ENCODE measurements around the gene SLMAP. TPM values are rescaled to one million over a fixed set of nuclear protein-coding genes. Genes with fewer than 3 reads are reported as not detected.

Gene SLMAP
- total RNA-seq, 1 experiment from 2014 or later, result 27.8 TPM

DNA sequence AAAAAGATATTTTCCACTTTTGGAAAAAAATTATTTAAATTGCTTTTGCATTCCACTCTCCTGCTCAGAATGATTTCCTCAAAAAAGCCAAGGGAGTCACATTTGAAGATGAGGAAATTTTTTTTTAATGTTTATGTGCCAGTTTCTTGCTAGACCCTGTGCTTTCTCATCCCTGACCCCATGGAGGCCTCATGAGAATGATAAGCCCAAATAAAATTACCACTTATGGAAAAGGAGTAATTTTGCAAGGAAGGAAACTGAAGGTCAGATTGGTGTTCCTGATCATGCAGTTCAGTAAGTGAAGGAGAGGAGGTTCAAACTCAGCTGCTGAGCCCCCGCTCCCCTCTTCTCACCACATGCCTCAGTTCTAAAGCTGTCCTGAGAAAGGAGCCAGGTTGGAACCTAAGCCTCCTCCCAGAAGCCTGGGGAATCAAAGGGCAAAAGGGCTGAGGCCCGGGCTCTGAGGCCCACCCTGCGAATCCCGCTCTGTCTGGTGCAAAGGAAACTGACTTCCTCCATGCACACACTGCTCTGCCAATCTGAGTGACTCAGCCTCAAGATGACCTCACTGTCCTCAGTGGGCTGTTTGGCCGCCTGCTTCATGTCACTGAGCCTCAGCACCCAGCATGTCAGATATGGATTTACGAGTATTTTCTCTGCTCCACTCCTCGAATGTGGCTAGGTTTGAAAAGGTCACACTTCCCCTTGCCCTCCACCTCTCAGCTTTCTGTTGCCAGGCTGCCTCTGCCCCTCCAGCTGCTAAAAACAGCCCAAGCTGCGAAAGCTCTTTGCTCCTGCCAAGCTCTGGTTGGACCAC is 195.2 kb downstream of the SLMAP start:
- Histone ChIP-seq H3K27me3 (no peaks in the 10 kb centered on the region), H3K4me1 (peaks cover 26% of the 10 kb centered on the region), H3K27ac (peak overlapping the region; percentile 74), H3K4me3 (no peak overlapping the region), H3K9me3 (replicated peaks) (no peaks in the 10 kb centered on the region), H3K36me3 (no peaks in the 10 kb centered on the region)
- peak; percentile 61 to 70 for DNase-seq

GRCh38 chr3:57952208-57952631 is 196.1 kb downstream of the SLMAP start:
- H3K4me1 ChIP-seq, result peaks cover 26% of the 10 kb centered on the region

GRCh38 chr3:57952651-57953050 is 196.5 kb downstream of the SLMAP start:
- DNase-seq, result no peak
- Histone ChIP-seq H3K27ac (peak overlapping the region; percentile 74), H3K4me1 (peaks cover 26% of the 10 kb centered on the region), H3K4me3 (no peak overlapping the region), H3K27me3 (no peaks in the 10 kb centered on the region), H3K9me3 (replicated peaks) (no peaks in the 10 kb centered on the region), H3K36me3 (no peaks in the 10 kb centered on the region)

More at GRCh38 chr3:57952208-57952631, 196.1 kb downstream of the SLMAP start:
- peak; percentile 59 to 60 for DNase-seq
- H3K27ac ChIP-seq, result peak overlapping the region; percentile 74
- H3K36me3 ChIP-seq, result no peaks in the 10 kb centered on the region
- H3K27me3 ChIP-seq, result no peaks in the 10 kb centered on the region
- no peaks in the 10 kb centered on the region for H3K9me3 ChIP-seq (replicated peaks)
- H3K4me3 ChIP-seq, result no peak overlapping the region

DNA sequence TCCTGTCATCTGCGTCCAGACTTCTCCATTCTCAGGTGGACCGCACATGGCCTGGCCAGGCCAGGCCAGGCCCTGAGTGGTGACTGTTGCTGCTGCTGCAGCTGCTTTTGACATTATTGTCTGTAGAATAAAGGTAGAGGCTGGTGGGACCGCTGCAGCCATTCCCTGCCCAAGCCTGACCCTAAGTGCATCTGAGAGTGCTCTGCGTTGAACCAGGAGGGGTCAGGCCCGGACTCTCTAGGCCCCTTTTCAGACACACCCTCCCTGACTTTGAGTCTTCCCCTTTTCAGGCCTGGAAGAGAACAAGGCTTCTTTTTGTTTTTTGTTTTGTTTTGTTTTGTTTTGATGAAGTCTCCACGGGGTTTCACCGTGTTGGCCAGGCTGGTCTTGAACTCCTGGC is 197.5 kb downstream of the SLMAP start:
- Histone ChIP-seq H3K9me3 (replicated peaks) (no peaks in the 10 kb centered on the region), H3K4me3 (no peak overlapping the region), H3K27me3 (no peaks in the 10 kb centered on the region), H3K27ac (no peak overlapping the region), H3K36me3 (no peaks in the 10 kb centered on the region), H3K4me1 (peaks cover 22% of the 10 kb centered on the region)
- no peak for DNase-seq

- Histone ChIP-seq H3K36me3 (no peaks in the 10 kb centered on the region), H3K27me3 (no peaks in the 10 kb centered on the region), H3K4me1 (peaks cover 15% of the 10 kb centered on the region), H3K4me3 (no peak overlapping the region), H3K27ac (no peak overlapping the region), H3K9me3 (replicated peaks) (no peaks in the 10 kb centered on the region)
- DNase-seq, result no peak
These were observed 200.2 kb downstream of the SLMAP start for GRCh38 chr3:57956119-57956832.

DNA sequence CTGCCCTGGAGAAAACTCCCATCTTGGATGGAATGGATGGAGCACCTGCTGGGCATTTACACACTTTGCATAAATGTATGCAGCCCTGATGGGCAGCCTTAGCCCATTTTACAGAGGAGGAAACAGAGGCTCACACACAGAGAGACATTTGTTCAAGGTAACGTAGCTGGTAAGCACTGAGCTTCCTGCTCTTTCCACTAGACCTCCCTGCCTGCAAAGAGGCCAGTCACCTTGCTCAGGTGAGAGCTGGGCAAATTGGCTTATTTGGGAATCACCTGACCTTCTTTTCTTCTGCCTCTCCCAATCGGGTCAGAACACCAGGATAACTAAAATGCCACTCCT is 200.7 kb downstream of the SLMAP start:
- H3K9me3 ChIP-seq (replicated peaks), result no peaks in the 10 kb centered on the region
- H3K4me1 ChIP-seq, result peaks cover 11% of the 10 kb centered on the region
- no peaks in the 10 kb centered on the region for H3K27me3 ChIP-seq
- no peak for DNase-seq
- no peaks in the 10 kb centered on the region for H3K36me3 ChIP-seq
- no peak overlapping the region for H3K4me3 ChIP-seq
- no peak overlapping the region for H3K27ac ChIP-seq

DNA sequence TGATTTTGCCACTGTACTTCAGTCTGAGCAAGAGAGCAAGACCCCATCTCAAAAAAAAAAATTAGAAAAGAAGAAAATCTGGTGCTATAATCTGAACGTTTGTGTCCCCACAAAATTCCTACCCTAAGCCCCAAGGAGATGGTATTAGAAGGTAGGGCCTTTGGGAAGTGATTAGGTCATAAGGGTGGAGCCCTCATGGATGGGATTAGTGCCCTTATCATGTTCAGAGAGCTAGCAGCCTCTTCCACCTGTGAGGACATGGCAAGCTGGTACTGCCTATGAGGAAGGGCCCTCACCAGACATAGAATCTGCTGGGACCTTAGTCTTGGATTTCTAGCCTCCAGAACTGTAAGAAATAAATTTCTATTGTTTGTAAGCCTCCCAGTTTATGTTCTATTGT is 201.7 kb downstream of the SLMAP start:
- Histone ChIP-seq H3K4me1 (0 out of 2 replicates have a peak, but pooled peaks cover 3% of the 10 kb centered on the region), H3K9me3 (replicated peaks) (no peaks in the 10 kb centered on the region), H3K27me3 (no peaks in the 10 kb centered on the region), H3K4me3 (no peak overlapping the region), H3K36me3 (no peaks in the 10 kb centered on the region), H3K27ac (no peak overlapping the region)
- DNase-seq, result no peak

- Histone ChIP-seq H3K9me3 (replicated peaks) (no peaks in the 10 kb centered on the region), H3K27ac (peak overlapping the region; percentile 25), H3K36me3 (no peaks in the 10 kb centered on the region), H3K4me1 (0 out of 2 replicates have a peak, but pooled peaks cover 3% of the 10 kb centered on the region), H3K4me3 (no peak overlapping the region), H3K27me3 (no peaks in the 10 kb centered on the region)
- peak; percentile 27 to 37 for DNase-seq
These were observed 202.7 kb downstream of the SLMAP start for GRCh38 chr3:57958642-57959422.

GRCh38 chr3:57959423-57960173 is 203.5 kb downstream of the SLMAP start:
- H3K36me3 ChIP-seq, result no peaks in the 10 kb centered on the region
- peak overlapping the region; percentile 25 for H3K27ac ChIP-seq
- no peaks in the 10 kb centered on the region for H3K27me3 ChIP-seq
- H3K9me3 ChIP-seq (replicated peaks), result no peaks in the 10 kb centered on the region
- DNase-seq, result no peak
- 0 out of 2 replicates have a peak, but pooled peaks cover 3% of the 10 kb centered on the region for H3K4me1 ChIP-seq
- H3K4me3 ChIP-seq, result no peak overlapping the region

DNA sequence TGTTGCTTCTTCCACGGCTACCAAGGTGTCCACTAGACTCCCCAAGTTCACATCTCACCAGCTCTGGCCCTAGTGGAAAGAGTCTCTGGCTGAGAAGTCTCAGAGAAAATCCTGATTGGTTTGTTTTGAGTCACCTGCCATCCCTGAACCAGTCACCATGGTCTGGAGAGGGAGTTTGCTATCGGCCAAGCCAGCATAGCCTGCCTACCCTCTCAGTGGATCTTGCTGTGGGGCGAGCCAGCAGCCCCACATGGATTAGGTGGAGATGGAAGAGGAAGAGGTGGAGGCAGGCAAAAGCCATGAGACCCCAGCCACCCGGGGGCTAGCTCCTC is 204.0 kb downstream of the SLMAP start:
- H3K9me3 ChIP-seq (replicated peaks), result no peaks in the 10 kb centered on the region
- H3K4me1 ChIP-seq, result 0 out of 2 replicates have a peak, but pooled peaks cover 3% of the 10 kb centered on the region
- H3K4me3 ChIP-seq, result no peak overlapping the region
- no peaks in the 10 kb centered on the region for H3K36me3 ChIP-seq
- no peak for DNase-seq
- no peaks in the 10 kb centered on the region for H3K27me3 ChIP-seq
- no peak overlapping the region for H3K27ac ChIP-seq

GRCh38 chr3:57961177-57961827 is 205.2 kb downstream of the SLMAP start:
- no peaks in the 10 kb centered on the region for H3K27me3 ChIP-seq
- H3K27ac ChIP-seq, result no peak overlapping the region
- DNase-seq, result no peak
- H3K36me3 ChIP-seq, result no peaks in the 10 kb centered on the region
- H3K9me3 ChIP-seq (replicated peaks), result no peaks in the 10 kb centered on the region
- 0 out of 2 replicates have a peak, but pooled peaks cover 3% of the 10 kb centered on the region for H3K4me1 ChIP-seq
- H3K4me3 ChIP-seq, result no peak overlapping the region

GRCh38 chr3:57961828-57962447 is 205.8 kb downstream of the SLMAP start:
- H3K9me3 ChIP-seq (replicated peaks), result no peaks in the 10 kb centered on the region
- H3K36me3 ChIP-seq, result no peaks in the 10 kb centered on the region
- no peak for DNase-seq
- no peaks in the 10 kb centered on the region for H3K27me3 ChIP-seq
- H3K27ac ChIP-seq, result no peak overlapping the region
- no peak overlapping the region for H3K4me3 ChIP-seq
- H3K4me1 ChIP-seq, result 0 out of 2 replicates have a peak, but pooled peaks cover 3% of the 10 kb centered on the region

- Histone ChIP-seq H3K27ac (no peak overlapping the region), H3K4me1 (0 out of 2 replicates have a peak, but pooled peaks cover 3% of the 10 kb centered on the region), H3K4me3 (no peak overlapping the region), H3K9me3 (replicated peaks) (no peaks in the 10 kb centered on the region), H3K36me3 (no peaks in the 10 kb centered on the region), H3K27me3 (no peaks in the 10 kb centered on the region)
- DNase-seq, result no peak
These were observed 206.3 kb downstream of the SLMAP start for GRCh38 chr3:57962448-57962834.
